GM18502 (cell line): Measurements from ENCODE around the gene XAF1.
"Not testable (repeated sequence)": the region's sequence is repeated elsewhere in the genome, so short reads cannot be mapped to it uniquely, and the experiment has no call there.

Experiments
- ATAC-seq: cut with Tn5 transposase; IDR thresholded peaks from one replicate; pipeline ENCODE4 v1.9.1; 2021; ENCODE audit warnings: mild to moderate bottlenecking; ENCODE audit not compliant: unreplicated experiment, poor library complexity

Gene XAF1

DNA sequence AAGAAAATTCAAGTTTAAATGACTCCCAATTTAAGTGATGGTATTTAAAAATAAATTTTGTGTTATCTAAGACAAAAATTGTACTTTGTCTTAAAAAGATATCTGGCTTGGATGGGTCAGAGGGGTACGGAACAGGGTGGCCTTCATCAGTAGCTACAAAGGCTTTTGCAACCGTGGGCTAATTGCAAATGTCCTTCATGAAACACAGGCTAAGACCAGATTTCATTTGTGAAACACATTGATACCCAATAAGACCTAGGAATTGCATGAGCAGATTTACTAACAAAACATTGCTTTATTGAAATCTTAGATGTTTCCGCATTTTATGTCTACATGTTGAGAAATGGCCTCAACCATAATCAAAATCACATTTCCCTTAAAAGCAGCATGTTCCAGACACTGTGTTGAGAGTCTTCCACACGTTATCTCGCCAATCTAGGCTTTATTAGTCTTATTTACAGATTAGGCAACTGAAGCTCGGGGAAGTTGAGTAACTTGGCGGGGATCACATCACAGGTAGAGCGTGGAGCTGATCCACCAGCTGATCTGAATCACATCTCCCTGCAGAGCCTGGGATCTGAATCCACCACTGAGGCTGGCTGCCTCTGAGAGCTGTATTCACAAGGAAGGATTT is 42.0 kb downstream of the XAF1 start:
- ATAC-seq: no peak

DNA sequence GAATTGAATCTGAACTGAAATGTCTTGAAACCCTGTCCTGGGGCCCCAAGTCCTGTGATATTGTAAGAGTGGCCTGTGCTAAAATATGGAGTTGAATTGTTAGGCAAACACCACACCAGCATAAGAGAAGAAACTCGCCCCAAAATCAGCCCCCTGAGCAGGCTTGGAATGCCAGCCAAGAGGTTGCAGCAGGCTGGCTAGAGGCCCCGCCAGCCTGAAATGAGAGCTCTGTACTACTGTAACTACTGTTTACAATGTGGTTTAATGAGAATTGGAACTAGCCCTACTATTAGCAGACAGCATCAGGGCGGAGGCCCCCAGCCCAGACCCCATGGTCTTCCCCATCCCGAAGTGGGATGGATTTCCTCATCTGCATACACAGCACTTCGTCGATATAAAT is 43.9 kb downstream of the XAF1 start:
- ATAC-seq: no peak

DNA sequence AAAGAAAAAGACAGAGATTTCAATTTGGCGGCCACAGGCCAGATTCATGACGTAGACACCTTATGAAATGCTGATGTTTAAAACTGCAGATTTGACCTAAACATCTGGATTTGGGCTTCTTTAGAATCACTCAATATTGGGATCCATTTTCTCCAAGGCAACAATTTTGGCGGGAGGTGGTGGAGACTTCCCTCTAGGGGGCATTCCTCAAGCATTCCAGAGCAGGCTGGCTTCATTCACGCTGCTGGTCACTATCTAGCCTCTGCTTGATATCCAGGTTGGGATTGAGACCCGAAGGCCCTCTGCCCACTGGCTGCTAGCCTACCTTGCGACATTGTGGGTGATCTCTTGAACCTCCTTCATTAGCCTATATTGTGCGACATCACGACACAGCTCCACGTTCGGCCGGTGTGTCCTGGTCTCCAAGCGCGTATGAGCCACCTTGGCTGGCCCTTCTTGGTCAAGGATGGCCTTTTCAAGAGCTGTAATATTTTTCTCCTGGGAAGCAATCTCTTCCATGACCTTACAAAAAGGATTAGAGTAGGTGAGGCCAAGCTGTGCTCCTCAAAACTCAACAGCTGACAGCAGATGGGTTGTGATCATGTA is 44.7 kb downstream of the XAF1 start:
- no peak for ATAC-seq

DNA sequence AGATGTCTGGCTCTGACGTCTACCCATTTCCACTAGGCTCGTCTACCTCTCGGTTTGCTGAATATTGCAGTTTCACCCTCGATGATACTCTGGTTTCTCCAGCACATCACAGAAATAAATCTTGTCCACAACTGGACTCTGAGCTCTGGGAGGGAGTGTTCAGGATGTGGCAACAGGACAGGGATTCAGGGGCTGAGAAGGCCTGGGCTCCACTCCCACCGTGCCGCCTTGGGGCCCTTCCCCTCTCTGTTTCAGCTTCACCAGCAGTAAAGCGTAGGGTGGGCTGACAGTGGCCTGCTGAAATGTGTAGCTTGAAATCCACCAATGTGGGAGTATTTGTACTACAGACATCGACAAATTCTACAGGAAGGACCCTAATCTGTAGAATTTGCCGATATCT is 55.7 kb downstream of the XAF1 start:
- no peak for ATAC-seq

DNA sequence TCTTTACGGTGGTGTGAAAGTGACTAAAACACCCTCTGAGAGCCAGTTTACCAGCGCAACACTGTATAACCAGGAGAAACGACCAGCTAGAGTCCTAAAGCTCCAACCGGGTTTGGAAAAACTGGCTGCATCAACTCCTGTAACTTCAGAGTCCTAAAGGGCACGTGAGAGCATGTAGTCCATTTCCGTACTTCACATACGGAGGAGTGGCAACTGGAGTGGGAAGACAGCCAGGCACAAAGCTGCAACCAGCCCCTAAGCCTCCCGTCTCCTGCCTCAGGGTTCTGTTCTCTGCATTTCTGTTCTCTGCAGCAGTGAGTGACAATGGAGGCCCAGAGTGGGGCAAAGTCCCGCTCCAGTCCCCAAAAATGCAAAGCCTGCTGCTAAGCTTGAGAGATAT is 56.4 kb downstream of the XAF1 start:
- ATAC-seq: no peak

DNA sequence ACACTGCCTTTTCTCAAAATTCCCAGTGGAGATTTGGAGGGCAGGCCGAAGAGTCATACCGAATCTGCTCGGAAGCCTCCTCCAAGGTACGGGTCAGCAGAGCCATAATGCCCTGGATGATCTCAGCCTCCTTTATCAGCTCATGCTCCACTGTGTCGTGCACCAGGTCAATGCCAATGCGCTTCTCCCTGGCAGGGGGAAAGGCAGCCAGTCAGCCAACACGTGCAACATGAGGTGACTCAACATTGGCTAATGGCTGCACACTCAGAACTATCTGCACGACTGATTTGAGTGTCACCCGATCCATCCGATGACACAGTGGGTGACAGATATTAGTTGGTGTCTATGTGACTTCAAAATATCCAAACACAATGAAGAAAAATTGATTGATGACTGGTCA is 59.9 kb downstream of the XAF1 start:
- ATAC-seq: no peak

DNA sequence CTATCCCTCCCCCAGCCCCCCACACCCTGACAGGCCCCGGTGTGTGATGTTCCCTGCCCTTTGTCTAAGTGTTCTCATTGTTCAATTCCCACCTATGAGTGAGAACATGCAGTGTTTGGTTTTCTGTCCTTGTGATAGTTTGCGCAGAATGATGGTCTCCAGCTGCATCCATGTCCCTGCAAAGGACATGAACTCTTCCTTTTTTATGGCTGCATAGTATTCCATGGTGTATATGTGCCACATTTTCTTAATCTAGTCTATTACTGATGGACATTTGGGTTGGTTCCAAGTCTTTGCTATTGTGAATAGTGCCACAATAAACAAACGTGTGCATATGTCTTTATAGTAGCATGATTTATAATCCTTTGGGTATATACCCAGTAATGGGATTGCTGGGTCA is 60.5 kb downstream of the XAF1 start:
- ATAC-seq: not testable (repeated sequence)

DNA sequence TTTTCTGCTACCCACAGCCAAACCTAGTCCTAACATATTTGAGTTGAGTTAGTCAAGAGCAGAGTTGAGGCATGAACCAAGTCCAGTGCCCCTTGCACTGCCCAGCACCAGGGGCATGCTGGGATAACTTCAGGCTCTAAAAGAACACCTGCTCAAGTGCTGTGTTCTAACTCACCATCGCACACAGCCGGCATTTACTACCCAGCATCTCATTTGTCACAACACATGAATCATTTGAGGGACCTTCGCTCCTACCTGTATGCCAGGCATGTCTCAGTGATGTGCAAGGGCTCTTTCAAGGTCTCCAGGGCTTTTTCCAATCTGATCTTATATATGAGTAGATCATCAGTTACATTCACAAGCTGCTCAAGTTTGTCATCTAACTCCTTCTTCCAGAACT is 63.1 kb downstream of the XAF1 start:
- no peak for ATAC-seq

DNA sequence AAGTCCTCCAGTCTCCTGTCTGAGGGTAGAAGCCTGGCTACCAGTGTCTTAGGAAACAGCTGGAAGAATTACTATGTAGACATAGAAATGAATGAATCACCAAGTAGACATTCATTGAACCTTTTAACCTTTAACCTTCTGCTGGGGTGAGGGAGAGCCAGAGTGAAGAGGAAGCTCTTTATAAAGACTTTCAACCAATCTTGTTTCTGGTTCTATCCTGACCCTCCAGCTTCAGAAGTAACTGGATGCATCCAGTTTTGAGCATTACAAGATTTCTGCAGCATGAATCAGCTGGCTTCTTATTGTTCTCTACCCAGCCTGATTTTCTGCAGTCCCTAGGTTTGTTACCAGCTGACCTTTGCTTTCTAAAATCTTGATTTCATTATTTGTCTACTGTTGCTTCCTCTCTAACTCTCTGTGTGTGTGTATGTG is 67.2 kb downstream of the XAF1 start:
- no peak for ATAC-seq
